ENCODE data around the gene SH2D3C.
A peak's percentile ranks its signal among the peaks of the same experiment; 100 is the strongest.

The SH2D3C gene

DNA sequence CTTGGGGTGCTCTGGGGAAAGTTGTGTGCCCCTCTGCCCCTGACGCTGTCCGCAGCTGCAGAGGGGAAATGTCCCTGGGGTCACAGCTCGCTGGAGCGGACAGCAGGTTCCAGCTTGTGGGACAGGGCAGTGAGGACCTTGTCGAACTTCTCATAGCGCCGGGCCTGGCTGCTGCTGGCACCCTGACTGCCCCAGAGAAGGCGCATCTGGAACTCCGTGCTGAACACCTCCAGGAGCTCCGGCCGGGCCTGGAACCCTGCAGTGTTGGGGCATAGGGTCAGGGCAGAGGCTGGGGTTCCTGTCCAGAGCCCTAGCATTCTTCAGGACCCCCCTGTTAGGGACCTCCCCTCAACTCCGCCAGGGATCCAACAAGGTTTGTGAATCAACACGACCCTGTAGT is 39.8 kb downstream of the SH2D3C start:
- DNase-seq = no peak

DNA sequence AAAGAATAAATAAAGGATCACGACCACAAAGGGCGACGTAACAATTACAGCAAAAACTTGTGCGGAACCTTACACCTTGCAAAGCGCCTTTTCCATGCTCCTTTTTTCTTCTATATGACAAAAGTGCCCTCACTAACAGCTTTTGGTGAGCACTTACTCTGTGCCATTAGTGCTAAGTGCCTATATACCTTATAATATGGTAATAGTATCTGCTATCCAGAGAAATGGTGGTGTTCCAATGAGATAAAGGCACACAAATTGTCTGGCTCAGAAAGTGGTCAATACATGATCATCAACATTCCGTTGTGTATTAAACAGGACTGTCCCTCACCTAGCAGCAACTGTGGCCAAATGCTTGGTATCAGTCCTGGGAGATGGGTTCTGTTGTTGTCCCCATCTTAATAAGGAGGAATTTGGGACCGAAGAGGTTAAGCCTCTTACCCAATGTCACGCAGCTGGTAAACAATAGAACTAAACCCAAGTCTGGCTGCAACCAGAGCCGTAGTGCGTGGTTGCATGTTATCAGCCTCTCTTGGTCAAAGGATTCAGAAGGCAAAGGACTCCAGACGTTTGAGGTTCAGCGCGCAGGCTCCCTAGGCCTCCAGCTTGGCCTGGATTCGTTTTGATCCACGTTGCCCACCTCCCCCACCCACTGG is 42.8 kb downstream of the SH2D3C start:
- DNase-seq = no peak

DNA sequence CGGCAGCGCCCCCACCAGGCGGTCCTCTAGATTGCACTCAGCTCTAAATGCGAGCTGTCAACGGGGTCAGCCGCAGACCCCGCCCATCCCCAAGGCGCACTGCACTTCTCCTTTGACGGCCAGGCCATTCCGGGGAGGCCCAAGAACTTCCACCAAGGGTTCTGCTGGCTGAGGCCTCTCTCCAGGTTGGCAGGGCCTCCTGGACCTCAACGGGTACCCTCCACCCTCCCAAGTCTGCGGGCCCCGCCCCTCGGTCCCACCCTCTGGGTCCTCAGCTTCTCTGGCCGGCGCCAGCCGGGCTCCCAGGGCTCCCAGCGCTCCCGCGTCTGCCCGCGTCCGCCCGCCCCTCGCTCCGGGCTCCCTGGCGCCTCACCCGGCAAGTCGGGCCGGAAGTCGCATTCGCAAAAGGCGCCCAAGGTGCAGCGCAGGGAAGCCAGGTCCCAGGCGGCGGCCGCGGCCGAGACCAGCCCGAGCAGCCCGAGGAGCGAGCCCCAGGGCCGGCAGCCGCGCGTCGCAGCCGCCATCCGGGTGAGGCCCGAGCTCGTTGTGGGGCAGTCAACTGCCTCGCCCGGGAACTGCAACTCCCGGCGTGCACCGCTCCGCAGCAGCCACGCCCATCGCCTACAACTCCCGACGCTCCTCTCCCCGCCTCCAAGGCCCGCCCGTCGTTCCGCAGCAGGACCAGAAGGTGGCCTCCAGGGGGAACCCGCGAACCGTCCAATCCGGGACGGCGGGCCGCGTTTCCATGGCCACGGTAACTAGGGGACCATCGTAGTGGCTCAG is 43.5 kb downstream of the SH2D3C start, which contains the start of gene TOR2A:
TOR2A (minus strand) TSS at position 548 of the 783 bp plus-strand sequence; CDS start at position 524, 24 bp downstream.
- peak; percentile 96 for DNase-seq

DNA sequence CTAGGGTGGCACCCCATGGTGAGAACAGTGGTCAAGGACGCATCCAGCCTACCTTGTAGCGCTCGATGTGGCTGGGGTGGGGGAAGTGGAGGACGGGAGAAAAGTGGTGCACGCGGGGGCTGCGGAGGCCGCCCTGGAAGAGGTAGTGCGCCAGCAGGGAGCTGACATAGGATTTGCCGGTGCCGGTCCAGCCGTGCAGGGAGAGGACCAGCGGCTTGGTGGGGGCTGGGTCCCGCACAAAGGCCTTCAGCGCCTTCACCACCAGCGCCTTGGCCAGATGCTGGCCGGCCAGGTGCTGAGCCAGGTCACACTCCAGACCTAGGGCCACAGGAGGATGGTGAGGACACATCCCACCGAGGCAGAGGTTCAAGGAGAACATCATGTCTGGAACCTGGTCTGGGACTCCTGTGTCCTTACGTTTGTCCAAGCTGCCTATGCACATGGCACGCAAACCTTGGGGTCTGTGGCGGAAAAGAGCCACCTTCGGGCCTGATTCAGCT is 44.2 kb downstream of the SH2D3C start:
- no peak for DNase-seq

DNA sequence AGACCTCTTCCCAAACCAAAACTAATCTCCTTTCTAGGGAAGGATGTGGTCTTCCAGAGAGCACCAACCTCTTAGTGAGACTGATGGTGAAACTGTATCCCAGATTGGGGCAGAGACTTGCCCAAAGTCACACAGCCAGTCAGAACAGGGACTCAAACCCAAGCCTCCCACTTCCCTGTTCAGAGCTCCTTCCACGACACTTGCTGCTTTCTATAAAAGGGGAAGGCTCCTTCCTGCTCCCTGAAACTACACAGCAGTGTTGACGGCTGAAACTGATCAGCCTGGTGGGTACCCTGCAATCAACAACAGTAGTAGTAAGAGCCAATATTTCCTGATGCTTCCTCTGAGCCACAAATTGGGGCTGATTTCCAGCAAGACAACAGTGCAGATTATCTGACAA is 44.9 kb downstream of the SH2D3C start:
- no peak for DNase-seq

DNA sequence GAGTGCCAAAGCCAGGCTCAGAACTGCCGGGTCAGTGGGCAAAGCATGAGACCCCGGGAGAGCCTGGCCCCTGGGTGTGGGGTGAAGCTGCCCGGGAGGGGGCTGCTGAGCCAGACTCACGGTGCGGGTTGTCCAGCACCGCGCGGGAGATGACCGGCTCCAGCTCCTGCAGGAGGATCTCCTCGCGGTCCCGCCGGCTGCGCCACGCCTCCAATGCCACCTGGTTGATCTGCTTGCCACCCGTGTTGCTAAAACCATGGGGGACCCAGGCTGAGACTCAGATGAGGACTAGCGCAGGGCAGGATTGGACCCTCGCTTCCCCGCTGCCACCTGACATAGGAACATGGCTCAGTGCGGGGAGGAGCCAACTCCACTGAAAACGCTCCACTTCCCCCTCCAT is 46.0 kb downstream of the SH2D3C start:
- DNase-seq = no peak

DNA sequence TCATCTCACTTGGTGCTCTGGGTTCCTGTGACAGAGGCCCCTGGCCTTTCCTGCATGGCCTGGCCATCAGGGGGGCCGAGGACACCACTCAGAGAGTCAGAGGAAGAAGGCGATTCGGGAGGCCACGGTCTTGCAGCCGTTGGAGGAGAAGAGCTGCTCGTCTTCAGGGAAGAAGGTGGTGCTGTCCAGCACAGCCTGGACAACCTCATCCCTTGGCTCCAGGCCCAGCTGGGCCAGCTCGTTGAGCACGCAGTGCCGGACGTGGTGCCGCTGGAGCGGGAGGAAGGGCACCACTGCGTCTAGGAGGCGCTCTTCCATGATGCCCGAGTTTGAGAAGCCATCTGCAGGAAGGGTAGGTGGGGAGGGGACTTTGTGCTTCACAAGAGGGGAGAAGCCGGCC is 46.5 kb downstream of the SH2D3C start:
- no peak for DNase-seq

DNA sequence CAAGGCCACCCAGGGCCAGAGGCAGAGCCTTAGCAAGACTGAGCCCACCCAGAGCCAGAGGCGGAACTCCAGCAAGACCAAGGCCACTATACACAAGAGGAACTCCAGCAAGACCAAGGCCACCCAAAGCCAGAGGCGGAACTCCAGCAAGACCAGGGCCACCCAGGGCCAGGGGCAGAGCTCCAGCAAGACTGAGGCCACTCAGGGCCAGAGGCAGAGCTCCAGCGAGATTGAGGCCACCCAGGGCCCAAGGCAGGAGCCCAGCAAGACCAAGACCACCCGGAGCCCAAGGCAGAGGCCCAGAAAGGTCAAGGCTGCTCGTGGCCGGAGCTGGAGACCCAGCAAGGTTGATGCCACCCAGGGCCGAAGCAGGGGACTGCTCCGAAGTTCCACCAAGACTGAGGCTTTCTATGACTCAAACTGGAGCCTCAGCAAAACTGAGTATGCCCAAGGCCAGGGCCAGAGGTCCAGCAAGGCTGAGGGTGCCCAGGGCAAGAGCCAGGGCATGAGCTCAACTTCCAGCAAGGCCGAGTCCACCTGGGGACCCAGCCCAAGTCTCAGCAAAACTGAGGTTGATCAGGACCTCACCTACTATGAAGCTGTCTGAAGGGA is 47.6 kb downstream of the SH2D3C start:
- no peak for DNase-seq

DNA sequence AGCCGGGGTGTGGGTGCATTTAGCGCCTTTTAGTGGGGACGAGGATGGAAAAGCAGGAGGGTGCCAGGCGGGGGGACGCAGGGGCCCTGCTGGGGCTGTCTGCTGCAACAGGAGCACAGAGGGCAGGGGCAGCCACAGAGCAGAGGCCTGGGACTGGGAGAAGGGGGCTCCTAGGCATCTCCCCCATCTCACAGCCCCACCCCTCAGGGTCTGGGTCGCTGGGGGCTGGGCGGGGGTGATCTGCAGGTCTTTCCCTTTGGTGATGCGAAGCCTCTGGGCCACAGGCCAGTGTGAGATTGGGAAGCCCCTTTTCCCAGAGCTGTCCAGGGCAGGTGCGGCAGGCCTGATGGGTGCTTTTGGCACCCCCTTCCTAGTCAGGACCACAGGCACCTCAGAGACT is 48.2 kb downstream of the SH2D3C start:
- DNase-seq = no peak

DNA sequence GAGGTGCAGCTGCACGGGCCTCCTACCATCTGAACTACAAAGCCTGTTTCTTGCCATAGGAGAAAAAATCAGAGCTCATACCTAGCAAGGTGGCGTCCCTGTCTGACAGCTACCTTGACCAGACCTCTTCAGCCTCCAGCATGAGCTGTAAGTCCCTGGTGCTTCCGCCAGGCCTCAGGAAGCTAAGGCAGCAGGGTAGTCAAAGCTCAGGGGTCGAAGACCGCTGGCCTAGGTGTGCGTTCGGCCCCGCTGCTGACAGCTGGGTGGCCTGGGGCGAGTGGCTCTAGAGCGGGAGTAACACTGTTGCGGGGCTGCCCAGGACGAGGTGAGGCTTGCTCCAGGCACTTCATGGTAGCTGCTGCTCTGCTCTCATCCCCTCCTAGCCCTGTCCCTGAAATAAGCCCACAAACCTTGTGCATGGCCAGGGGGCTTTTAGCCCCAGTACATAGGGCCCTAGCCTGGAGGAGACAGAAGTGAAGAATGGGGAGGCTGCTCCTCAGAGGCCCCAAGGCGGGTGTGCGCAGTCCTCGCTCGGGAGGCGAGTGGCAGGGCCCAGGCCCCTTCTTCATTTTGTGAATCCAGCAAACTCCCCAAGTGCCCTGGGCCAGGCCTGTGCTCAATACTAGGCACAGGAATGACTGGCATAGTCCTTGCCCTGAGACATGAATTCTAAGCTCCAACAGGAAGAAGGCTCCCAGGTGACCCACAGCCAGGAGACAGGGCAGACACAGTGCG is 48.8 kb downstream of the SH2D3C start:
- no peak for DNase-seq

DNA sequence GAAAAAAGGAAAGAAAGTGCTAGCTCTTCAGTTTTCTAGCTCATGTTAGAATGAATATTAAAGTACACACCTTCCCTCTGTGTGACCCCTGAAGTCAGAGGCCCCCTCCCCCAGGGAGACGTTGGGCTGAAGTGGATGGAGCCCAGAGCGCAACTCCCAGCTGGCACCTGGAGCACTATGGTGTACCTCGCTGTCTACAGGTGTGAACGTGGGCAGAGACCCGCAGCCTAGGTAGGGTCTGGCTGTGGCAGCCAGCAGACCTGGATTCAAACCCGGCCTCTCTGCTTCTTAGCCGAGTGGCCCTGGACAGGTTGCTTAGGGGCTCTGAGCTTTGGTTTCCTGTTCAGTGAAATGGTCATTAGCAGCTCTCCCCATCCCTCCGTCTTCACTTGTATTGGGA is 49.7 kb downstream of the SH2D3C start:
- no peak for DNase-seq

DNA sequence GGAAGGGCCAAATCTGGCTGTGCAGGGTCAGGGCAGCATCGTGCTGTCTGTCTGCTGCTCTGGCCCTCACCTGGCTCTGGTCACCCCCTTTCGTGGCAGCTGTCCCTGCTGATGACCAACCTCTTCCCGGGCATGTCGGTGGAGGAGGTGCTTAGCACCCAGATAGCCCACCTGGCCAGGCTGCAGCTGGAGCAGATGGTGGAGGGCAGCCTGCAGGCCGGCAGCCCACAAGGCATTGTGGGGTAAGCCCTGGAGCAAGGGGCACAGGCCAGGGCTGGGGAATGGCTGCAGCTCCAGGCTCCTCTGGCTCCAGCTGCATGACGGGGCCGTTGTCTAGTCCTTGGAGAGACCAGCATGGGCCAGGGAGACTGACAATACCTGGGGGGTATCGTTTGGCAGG is 51.6 kb downstream of the SH2D3C start:
- DNase-seq = no peak

DNA sequence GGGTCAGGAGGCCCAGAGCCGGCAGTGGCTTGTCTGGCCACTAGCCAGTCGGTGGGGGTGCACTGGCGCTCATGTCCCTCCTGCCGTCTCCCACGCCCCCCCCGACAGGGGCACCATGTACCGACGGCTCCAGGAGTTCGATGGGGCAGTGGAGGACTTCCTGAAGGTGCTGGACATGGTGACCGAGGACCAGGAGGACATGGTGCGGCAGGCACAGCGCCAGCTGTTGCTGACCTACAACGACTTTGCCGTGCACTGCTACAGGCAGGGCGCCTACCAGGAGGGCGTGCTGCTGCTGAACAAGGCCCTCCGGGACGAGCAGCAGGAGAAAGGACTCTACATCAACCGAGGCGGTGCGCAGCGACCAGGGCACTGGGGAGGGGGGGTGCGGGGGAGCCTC is 54.5 kb downstream of the SH2D3C start:
- peak; percentile 45 for DNase-seq

DNA sequence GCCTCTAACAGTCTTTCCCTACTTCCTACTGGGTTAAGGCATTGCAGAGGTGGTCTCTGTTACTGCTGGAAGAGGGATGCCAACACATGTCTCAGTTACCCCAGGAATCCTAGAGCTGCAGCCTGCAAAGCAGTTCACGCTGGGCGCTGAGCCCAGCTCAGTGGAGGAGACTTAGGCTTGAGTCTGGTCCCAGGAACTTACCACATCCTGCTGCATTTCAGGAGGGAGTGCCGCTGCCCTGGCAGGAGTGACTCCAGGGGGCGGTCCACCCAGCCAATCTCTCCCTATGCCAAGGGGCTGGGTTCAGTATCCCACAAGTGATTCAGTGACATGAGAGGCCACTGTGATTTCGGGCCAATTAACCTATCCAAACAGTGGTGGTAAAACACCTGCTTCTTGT is 55.0 kb downstream of the SH2D3C start:
- peak; percentile 55 for DNase-seq

DNA sequence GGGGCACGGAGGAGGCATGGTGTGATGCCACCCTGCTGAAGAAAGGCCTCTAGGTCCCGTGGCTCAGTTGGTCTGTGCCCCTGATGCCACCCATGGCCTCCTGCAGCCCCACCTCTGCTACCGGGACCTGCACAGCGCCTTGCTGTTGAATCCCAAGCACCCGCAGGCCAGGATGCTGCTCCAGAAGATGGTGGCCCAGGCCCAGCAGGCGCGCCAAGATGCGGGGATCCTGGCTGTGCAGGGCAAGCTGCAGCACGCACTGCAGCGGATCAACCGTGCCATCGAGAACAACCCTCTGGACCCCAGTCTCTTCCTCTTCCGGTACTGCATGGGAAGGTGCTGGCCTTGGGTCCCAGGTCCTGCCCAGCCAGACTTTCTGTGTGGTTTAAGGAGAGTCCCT is 55.5 kb downstream of the SH2D3C start:
- DNase-seq = no peak

DNA sequence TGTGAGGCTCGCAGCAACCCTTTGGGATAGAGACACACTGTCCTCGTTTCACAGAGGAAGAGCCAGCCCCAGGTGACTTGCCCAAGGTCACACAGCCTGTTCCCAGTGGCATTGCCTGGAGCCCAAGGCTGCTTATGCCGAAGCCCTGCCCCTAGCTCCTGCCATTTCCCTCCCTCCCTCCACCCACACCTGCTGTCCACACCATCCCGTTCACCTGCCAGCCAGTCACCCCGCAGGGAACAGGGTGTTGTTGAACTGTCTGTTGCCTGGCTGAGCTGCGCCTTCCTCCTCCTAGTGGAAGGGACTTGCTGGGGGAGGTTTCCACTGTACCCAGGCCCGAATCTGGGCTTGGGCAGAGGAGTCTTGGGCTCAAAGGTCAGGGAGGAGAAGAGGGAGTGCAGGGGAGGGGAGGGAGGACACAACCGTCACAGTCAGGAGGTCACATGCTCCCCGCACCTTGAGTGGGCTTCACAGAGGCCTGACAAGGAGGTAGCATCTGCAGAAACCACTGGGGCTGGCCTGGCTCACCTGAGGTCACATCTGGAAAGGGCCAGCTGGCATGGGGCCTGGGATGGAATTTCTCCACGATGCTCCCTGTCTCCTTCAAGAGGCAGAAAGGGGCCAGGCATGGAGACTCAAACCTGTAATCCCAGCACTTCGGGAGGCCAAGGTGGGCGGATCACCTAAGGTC is 56.3 kb downstream of the SH2D3C start:
- DNase-seq = no peak

DNA sequence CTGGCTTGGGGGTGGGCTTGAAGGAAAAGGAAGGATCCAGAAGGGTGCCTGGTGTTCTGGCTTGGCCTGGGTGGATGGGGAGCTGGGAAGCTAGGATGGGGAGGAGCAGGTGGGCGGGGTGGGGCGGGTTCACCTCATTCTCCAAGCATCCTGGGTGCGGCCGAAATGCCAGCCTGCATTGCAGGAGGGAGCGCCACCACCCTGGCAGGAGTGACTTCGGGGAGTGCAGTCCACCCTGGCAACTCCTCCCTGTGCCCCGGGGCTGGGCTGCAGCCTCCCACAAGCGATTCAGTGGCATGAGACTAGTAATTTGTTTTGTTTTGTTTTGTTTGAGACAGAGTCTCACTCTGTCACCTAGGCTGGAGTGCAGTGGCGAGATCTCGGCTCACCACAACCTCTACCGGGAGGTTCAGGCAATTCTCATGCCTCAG is 57.1 kb downstream of the SH2D3C start:
- no peak for DNase-seq

DNA sequence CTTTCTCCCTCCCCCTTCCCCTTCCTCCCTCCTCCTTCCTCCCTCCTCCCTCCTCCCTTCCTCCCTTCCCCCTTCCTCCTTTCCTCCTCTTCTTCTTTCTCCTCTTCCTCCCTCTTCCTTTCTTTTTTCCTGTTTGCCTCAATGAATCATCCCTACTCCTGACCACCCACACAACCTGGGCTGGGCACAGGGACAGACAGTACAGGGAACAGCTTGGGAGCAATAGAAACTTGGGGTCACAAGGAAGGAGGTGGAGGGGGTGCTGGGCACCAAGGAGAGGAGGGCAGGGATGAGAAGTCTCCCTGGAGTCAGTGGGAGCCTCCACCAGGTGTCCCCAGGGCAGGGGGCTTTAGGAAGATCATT is 57.6 kb downstream of the SH2D3C start:
- DNase-seq = no peak

DNA sequence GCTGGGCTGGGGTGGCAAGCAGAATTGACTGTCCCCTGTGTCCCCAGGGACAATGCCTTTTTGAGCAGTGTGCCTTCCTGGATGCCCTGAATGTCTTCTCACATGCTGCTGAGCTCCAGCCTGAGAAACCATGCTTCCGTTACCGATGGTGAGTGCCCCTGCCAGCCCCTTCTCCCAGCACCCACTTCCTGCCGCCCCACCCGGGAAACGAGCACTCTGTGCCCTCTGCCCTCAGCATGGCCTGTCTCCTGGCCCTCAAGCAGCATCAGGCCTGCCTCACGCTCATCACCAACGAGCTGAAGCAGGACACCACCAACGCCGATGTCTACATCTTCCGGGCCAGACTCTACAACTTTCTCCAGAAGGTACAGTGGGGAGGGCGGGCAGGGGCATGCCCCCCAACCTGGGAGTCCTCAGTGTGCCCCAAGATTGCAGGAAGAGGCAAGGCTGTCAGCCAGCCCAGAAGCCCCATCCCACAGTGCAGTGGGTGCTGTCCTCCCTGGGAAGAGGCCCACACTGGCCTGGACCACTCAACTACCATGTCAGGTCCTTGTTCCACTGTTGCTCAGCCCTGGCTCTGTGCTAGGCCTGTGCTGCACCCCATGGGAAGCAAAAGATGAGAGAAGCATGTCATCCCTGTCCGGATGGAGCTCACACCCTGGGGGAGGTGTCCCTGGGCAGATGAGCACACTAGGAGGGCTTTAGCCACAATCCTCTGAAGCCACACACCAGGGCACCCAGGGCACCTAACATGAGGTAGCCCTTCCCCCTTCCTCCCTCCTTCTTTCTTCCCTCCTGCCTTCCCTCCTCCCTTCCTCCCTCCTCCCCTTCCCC is 58.2 kb downstream of the SH2D3C start:
- no peak for DNase-seq

DNA sequence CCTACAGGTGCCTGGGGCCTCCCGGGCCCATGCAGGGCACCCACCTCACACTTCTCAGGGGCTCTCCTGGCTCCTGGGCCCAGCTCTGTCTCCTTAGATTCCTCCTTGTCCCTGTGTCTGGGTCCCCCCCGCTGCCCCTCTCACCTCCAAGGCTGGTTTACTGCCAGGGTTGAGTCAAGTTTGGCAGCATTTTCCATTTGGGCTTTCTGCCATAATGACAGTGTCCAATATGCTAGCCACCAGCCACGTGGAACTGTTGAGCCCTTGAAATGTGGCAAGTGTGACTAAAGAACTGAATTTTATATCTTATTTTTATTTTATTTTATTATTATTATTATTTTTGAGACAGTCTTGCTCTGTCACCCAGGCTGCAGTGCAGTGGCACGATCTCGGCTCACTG is 60.7 kb downstream of the SH2D3C start:
- DNase-seq = no peak

DNA sequence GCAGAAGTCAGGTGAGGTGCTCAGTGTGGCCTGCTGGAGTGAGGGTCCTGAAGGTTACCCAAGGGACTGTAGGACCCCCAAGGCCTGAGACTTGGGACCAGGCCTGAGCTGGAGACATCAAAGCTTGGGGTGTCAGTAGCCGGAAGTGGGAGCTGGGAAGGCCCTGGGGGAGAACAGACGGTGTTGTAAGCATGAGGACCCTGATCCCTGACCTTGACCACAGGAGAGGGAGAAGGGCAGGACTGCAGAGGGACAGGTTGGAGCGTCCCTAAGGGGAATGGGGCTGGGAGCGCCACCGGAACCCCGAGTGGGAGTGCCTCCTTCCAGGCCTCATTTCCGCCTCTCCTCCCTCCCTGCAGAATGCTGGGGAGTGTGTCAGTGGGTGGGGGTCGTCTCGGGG is 62.1 kb downstream of the SH2D3C start:
- no peak for DNase-seq
